GM12801 (cell line): Measurements from ENCODE around the gene PPP2R5B.

Source experiments
- TF ChIP-seq, protein P1 (sequence below): IDR thresholded peaks from one replicate; pipeline ENCODE4 v1.5.1; 2011; ENCODE audit warnings: control low read depth; ENCODE audit not compliant: insufficient read length; ENCODE audit errors: extremely low read depth

Gene PPP2R5B

DNA sequence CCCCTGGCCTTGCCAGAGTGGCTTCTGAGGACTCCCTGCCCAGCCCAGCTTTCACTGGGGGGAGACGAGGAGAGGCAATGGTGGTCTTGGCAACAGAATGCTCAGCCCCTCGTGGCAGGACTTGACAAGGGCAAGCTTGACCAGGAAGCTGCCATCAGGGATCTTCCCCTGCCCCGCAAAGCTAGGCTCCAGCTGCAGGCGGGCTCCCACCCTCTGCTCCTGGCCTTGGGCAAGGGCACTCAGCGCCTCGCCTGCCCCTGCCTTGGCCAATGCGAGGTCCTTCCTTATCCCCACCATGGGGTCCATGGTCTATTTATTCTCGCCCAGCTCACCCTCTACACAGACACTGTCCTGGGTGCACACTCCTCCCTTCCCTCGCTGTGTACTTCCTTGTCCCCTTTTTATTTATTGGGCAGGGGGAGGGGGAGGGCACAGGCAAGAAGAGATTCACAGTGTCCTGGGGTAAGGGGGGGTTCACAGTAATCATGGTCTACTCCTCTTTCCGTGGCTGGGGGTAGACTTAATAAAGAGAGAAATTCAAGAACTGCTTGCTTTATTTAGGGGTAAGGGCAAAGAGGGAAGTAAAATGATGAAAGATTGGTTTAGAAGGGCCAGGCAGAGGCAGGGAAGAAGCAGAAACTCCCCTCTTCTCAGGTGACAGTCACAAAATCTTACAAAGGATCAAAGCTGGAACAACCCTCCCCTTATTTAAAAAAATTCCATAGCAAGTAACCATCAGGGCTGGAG, 9.6 kb downstream of the PPP2R5B start:
- TF ChIP-seq, protein P1, sequence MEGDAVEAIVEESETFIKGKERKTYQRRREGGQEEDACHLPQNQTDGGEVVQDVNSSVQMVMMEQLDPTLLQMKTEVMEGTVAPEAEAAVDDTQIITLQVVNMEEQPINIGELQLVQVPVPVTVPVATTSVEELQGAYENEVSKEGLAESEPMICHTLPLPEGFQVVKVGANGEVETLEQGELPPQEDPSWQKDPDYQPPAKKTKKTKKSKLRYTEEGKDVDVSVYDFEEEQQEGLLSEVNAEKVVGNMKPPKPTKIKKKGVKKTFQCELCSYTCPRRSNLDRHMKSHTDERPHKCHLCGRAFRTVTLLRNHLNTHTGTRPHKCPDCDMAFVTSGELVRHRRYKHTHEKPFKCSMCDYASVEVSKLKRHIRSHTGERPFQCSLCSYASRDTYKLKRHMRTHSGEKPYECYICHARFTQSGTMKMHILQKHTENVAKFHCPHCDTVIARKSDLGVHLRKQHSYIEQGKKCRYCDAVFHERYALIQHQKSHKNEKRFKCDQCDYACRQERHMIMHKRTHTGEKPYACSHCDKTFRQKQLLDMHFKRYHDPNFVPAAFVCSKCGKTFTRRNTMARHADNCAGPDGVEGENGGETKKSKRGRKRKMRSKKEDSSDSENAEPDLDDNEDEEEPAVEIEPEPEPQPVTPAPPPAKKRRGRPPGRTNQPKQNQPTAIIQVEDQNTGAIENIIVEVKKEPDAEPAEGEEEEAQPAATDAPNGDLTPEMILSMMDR = no peak

DNA sequence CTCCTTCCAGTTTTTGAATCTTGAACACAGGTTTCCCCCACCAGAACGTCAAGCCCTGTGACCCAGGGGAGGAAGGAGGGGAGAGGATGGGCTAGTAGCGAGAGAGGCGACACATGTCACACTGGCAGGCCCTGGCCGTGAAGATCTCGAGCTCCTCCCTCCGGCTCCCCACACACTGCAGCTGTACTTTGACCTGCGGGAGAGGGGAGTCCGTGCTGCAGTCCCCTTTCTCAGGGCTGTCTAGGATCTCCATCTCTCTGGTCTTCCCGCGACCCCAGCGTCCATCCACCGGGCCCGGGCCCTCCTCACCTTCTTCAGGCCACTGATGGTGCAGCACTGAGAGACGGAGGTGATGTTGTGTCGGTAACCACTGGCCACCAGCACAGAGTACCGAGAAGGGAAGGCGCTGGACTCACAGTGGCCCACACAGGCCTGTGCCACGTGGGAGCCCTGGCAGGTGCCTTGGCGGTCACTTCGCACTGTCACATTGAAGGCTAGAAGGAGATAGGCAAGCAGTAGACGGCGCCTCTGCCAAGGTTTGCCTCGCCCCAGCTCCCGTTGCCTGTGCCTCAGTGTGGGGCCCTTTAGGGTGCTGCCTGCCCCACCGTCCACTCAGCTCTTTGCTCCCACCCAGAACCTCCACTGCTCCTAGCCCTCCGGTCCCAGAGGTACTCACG, 10.3 kb downstream of the PPP2R5B start:
- TF ChIP-seq, protein P1 = no peak

DNA sequence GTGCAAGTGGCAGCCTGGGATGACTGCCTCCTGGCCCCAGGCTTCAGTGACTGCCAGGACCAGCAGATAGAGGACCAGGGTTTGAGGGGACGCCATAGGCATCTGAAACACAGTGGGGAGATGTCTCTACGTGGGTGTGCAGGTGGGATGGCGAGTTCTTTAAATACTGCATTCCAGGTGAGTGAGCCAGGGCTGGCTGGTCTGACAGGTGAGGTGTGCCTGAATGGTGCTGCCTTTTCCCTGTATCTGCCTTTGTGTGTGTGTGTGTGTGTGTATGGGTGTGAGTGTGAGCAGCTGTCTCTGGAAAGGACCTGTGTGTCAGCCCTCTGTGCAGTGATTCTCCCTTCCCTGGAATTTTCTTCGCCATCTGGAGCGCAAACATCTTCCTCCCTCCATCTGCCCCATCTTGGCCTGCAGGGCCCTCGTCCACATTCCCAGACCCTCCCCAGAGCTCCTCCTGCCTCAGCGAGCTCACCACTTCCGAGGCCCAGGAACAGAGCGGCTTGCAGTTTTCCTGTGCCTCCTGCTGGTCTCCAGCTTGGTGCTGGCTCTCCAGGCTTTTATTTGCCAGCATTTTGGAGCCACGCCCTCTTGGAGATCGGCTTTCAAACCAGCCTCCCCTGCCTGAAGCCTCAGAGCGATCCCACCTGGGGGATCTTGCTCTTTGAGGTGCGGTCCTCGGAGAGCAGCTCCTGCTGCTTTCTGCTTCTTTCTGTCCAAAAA, 11.0 kb downstream of the PPP2R5B start, which contains the start of gene GPHA2:
GPHA2 (minus strand) TSS at position 535 of the 723 bp plus-strand sequence; CDS start at position 102, 433 bp downstream.
- TF ChIP-seq, protein P1 = no peak

DNA sequence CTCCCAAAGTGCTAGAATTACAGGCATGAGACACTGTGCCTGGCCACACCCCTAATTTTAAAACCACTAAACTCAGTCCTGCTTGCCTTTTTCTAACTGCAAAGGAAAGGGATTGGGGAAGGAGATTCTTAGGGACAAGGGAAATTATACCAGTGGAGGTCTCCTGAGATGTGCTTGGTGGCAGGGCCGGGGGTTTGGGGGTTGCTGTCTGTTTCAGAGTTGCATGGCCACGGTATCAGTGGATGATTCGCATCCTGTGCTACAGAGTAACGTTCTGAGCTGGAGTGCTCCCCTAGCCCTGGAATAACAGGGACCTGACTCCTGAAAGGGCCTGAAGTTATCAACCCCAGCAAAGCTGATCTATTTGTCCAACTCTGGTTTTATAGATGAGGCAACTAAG, 12.1 kb downstream of the PPP2R5B start:
- TF ChIP-seq, protein P1 = no peak

DNA sequence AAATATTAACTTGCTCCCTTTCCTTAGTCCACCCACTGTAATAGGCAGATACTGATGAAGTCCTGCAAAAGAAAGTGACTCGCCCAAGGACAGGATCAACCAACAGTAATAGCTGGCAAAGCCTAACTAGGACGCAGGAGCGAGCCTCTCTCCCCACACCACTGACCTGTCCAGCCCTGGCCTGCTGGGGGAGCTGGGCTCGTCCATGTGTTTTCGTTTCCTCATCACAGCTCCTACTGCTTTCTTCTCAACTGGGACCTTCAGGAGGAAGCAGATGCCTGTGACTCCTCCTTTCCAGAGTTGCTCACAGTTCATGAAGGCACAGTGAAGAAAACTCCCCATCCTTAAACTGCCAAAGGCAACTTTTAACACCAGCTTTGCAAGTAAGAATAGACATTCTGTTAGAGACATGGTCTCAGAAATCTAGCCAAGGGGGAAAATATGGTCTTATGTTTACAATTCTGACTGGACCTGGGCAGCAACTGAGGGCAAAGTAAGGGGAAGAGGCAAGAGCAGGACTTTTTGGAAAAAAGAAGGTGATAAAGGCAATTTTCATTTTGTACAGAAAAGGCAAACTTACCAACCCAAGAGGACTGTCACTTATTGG, 22.8 kb downstream of the PPP2R5B start:
- TF ChIP-seq, protein P1 = no peak

DNA sequence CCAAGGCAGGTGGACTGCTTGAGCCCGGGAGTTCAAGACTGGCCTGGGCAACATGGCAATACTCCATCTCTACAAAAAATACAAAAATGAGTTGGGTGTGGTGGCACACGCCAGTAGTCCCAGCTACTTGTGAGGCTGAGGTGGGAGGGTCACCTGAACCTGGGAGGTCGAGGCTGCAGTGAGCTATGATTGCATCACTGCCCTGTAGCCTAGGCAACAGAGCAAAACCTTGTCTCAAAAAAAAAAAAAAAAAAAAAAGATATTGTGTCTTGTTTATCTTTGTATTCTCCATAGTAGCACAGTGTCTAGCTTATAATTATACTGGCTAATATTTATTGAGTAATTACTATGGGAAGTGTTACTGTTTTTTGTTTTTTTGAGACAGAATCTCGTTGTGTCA, 27.0 kb downstream of the PPP2R5B start:
- TF ChIP-seq, protein P1 = no peak

DNA sequence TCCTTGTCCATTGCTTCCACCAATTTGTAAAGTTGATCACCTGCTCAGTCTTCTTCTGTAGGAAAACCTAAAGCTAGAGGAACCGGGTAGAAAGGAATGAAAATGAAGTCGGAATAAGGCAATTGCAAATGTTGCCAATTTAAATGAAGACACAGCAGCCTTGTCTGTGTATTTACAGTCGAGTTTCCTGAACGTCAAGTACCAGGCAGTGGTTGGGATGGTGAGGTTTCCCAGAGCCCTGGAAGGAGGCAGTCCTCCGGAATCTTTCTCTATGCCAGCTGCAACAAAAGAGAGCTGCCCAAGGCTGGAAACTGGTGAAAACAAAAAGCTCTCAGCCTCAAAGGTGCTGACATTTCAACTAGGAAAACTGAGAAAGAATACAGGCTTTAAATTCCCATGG, 29.7 kb downstream of the PPP2R5B start:
- TF ChIP-seq, protein P1 = no peak
